HG02973 (cell line): ENCODE measurements around the gene GRPEL1.

Experiments used
- ATAC-seq: cut with Tn5 transposase; IDR thresholded peaks from one replicate; pipeline ENCODE4 v1.9.1; 2021; ENCODE audit warnings: moderate library complexity; ENCODE audit not compliant: unreplicated experiment

The GRPEL1 gene

DNA sequence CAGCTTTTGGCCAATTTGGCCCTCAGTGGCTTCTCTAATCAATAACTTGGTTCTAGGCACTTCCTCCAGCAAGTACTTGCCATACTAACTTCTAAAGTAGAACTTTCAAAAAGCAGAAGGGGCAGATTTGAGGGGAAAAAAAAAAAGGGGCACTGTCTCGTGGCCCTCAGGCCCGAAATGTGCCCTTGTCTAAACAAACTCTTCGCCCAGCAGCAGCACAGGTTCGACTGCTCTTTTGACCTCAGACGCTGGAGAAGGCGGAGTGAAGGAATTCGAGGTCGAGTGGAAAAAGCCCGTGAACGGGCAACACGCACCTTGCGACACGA, 775 bp downstream of the GRPEL1 start:
- no peak for ATAC-seq

GRCh38 chr4:7066493-7066892, 1.4 kb downstream of the GRPEL1 start:
- ATAC-seq: no peak

- no peak for ATAC-seq
Observed at GRCh38 chr4:7066006-7066405, 1.9 kb downstream of the GRPEL1 start.

- no peak for ATAC-seq
Observed at GRCh38 chr4:7063362-7063761, 4.5 kb downstream of the GRPEL1 start.

GRCh38 chr4:7062816-7063215, 5.0 kb downstream of the GRPEL1 start:
- ATAC-seq: no peak

DNA sequence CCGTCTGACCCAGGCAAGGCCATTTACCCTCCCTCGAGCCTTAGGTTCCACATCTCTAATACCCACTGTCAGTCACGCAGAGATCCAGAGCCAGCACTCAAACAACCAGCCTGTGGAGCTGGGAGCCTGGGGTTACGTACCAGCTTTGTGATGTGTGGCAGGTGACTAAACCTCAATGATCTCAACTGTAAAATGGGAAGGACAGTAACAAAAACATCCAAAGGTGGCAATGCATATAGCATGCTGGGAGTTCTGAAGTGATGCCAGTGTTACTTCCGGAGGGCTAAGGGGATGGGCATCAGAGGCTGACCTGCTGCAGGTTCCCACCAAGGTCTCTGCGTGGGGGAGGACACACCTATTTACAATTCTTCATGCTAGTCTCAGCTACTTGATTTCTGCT, 6.0 kb downstream of the GRPEL1 start:
- no peak for ATAC-seq

GRCh38 chr4:7060346-7061150, 7.3 kb downstream of the GRPEL1 start:
- ATAC-seq: no peak

DNA sequence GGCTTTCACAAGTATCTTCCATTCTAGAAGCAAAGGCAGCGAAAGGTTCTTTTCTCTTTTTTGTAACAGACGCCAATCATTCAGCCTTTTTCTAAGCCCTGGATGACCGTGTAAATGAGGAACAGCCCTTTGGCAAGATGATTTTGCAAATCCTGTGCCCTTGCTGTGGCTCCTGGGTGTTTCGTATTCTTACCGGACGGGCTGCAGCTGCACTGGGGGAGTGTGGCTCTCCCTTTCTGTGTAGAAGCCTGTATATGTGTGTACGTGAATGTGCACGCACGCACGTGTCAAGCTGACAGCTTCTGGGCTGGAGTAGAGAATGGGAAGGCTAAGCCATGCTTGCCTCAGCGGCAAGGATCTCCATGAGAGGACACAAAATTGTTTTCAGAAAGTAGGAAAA, 8.2 kb downstream of the GRPEL1 start:
- ATAC-seq: no peak

GRCh38 chr4:7058792-7059191, 9.1 kb downstream of the GRPEL1 start:
- ATAC-seq: no peak

DNA sequence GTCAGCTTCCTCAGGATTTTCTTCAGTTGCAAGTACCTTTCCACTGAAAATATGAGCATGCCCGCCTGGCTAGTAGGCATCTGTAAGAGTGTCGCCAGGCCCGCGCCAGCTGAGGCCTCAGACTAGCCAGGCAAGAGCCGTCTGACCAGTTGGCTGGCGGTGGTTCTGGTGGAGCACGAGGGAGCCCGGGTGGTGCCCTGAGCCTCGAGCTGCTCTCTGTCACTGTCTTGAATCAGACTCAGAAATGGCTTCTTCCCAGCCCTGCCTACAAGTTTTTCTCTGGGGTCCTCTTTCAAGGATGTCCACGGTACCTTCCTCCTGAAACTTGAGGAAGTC, 11.9 kb downstream of the GRPEL1 start:
- ATAC-seq: no peak

DNA sequence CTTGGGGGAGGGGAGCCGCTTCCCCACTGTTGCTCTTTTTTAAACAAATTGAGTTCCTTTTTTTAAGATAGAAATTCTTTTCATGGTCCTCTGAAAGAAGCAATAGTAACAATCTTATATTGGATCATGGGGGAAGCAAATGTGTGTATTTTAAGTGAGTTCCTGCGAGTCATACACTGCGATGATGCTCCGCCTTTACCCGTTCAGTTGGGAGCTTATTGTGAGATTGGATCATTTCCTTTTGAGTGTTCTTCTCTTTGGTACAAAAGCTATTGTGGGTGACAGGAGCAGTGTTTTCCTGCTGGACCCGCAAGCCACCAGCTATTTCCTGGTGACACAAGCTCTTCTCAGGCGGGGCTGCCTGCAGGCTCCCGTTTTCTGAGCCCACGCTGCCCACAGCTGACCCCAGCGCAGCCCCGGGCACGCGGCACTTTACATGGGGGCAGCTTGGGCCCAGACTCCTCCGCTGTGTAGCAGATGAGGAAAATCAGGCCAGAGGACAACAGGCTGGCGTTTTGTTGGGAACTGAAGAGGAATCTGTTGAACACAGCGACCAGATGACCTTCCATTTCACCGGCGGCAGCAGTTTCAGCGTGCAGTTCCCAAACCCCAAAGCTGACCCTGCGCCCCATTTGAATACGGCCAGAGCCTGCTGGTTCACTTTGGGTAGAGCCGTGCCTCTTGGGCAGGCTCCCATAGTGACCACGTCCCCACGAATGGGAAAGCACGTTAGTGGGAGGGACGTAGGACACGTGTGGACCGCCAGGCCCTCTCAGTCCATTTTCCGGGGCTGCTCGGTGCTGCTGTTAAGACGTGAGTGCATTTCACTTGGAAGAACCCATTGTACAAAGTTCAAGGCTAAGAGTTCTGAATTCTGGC, 12.5 kb downstream of the GRPEL1 start:
- ATAC-seq: no peak

GRCh38 chr4:7054106-7054880, 13.6 kb downstream of the GRPEL1 start:
- ATAC-seq: no peak

- ATAC-seq: no peak
Observed at GRCh38 chr4:7052923-7053715, 14.7 kb downstream of the GRPEL1 start.

DNA sequence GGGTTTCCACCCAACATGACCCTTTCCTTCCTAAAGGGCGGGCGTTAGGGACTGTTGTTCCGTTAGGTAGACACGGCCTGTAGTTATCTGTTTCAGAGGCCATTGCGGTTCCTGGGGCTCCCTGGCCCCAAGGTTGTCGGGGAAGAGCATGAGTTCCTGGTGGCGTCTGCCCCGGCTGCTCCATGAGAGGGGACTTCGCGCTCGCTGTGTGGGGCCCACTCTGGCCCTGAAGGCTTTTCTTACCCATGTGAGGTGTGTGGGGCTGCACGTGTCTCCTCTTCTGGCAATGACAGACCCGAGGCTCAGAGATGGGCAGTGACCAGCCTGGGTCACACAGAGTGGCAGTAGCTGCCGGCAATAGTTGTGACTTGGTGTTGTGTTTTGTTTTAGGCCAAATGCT, 15.6 kb downstream of the GRPEL1 start:
- ATAC-seq: no peak

- ATAC-seq: no peak
Observed at GRCh38 chr4:7051905-7052304, 16.0 kb downstream of the GRPEL1 start.

DNA sequence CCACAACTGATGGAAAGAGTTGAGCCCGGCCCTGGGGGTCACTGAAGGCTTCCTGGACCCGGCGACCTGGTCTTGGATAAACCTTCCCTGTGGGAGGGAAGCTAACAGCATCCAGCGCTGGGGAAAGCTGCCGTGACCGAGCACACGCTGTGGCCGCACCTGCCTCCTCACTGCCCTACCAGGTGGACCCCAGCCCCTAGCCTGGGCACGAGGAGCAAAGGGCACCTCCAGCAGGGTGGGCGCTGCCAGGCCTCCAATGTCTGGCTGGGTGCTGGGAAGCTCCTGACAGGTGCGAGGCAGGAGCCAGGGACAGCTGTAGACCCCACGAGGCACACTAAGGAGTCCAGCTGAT, 16.7 kb downstream of the GRPEL1 start:
- ATAC-seq: no peak

DNA sequence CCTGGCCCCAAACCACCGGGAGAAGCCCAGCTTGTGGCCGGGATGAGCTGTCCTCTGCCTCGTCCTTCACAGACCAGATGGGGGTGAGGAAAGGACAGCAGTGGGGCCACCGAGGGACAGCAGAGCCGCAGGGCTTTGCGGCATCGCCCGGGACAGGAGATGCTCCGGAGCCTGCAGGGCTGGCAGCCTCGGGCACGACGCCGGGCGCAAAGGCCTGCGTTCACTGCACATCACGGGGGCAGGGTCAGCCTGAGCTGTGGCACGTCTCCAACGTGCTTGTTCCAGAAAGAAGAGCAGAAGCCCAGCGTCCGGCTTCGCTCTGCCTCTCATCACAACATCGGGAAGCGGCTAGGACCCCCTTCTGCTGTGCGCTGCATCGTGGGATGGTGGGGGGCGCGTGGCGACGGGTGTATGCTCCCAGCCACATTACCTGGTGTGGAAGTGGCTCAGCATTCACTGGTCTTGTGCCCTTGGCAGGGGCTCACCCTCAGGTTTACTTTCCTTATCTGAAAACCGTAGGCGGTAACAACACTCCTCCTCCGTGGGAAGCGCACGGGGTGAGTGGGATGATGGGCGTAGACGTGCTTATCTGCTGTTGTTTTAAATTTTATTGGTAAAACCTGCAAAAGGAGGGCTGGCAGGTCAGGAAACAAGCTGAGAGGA, 17.3 kb downstream of the GRPEL1 start:
- no peak for ATAC-seq

DNA sequence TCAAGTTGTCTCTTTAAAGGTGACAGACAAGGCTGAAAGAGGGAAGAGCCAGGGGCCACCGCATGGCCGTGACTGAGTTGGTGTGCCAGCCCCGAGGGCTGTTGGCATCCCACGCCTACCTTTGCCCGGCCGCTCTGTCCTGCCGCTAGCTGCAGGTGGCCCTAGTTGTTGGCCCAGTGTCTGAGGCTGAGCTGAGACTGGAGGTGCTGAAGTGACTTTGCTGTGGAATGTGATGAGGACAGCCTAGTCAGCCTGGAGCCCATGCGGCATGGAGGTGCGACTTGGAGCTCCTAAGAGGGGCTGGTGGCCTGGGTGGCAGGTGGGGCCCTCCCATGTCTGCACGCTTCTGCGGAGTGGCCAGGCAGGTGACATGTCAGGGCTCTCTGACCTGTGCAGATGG, 18.1 kb downstream of the GRPEL1 start:
- no peak for ATAC-seq

GRCh38 chr4:7049295-7049694, 18.6 kb downstream of the GRPEL1 start:
- no peak for ATAC-seq

DNA sequence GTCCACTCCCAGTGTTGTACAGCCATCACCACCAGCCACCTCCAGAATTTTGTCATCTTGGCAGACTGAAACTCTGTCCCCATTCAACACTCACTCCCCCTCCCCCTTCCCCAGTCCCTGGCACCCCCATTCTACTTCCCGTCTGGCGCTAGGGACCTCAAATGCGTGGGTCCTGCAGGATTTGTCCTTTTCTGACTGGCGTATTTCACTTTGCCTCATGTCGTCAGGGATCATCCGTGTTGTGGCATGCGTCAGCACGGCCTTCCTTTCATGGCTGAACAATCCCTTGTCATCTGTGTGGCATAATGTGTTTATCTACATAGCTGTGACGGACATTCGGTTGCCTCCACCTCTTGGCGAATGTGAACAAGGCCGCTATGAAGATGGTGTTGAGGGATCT, 19.2 kb downstream of the GRPEL1 start:
- ATAC-seq: no peak
